Muscle layer of duodenum (tissue), 2 donors: ENCODE measurements around the gene CPSF7.
"Not testable (repeated sequence)": the region's sequence is repeated elsewhere in the genome, so short reads cannot be mapped to it uniquely, and the experiment has no call there.

ENCODE experiments used
- H3K27ac ChIP-seq: one replicate; pipeline ENCODE4 v1.7.0; 2013; ENCODE audit warnings: mild to moderate bottlenecking, low read length
- H3K27me3 ChIP-seq: one replicate; pipeline ENCODE4 v1.7.0; 2013; ENCODE audit warnings: low read depth, mild to moderate bottlenecking, control low read depth, low read length
- H3K36me3 ChIP-seq, 2 donors: one replicate each; pipeline ENCODE4 v1.7.0; 2013; ENCODE audit warnings: low read length in 2 of 2, control low read depth in 1 of 2, mild to moderate bottlenecking in 1 of 2; ENCODE audit not compliant: insufficient read depth in 2 of 2, control insufficient read depth in 1 of 2
- H3K4me1 ChIP-seq, 2 donors: one replicate each; pipeline ENCODE4 v1.7.0; 2013; ENCODE audit warnings: low read length in 2 of 2, mild to moderate bottlenecking in 2 of 2, control low read depth in 1 of 2, moderate library complexity in 1 of 2; ENCODE audit not compliant: insufficient read depth in 2 of 2, control insufficient read depth in 1 of 2
- H3K4me3 ChIP-seq, 2 donors: one replicate each; pipeline ENCODE4 v1.7.0; 2013; ENCODE audit warnings: low read length in 2 of 2, low read depth in 1 of 2, mild to moderate bottlenecking in 1 of 2
- H3K9me3 ChIP-seq, 2 donors: one replicate each; pipeline ENCODE4 v1.7.0; 2013; ENCODE audit warnings: low read length in 2 of 2, control low read depth in 1 of 2, mild to moderate bottlenecking in 1 of 2; ENCODE audit not compliant: control insufficient read depth in 1 of 2
- donor health status: healthy.

Gene CPSF7

DNA sequence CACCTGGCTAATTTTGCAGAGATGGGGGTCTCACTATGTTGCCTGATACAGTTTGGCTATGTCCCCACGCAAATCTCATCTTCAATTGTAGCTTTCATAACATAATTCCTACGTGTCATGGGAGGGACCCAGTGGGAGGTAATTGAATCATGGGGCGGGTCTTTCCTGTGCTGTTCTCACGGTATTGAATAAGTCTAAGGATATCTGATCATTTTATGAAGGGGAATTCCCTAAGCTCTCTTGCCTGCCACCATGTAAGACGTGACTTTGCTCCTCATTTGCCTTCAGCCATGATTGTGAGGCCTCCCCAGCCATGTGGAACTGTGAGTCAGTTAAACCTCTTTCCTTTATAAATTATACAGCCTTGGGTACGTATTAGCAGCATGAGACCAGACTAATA, 37.8 kb upstream of the CPSF7 start:
- peaks cover 4 to 12% of the 10 kb centered on the region in 2 donors for H3K36me3 ChIP-seq
- not testable (repeated sequence) for H3K9me3 ChIP-seq, H3K4me1 ChIP-seq, H3K27me3 ChIP-seq, H3K27ac ChIP-seq, H3K4me3 ChIP-seq

- no peaks in the 10 kb centered on the region for H3K27me3 ChIP-seq
- no peak overlapping the region for H3K4me3 ChIP-seq
- H3K36me3 ChIP-seq: peaks cover 0 to 3% of the 10 kb centered on the region in 2 donors
- H3K4me1 ChIP-seq: peaks cover 0 to 19% of the 10 kb centered on the region in 2 donors
- H3K9me3 ChIP-seq: no peaks in the 10 kb centered on the region
- H3K27ac ChIP-seq: peak overlapping the region; percentile 24
Measured at GRCh38 chr11:61460986-61461385, 31.2 kb upstream of the CPSF7 start.

GRCh38 chr11:61460474-61460881, 30.7 kb upstream of the CPSF7 start:
- Histone ChIP-seq H3K27ac (peak overlapping the region; percentile 24), H3K9me3 (no peaks in the 10 kb centered on the region), H3K4me3 (no peak overlapping the region), H3K27me3 (no peaks in the 10 kb centered on the region), H3K36me3 (peaks cover 0 to 3% of the 10 kb centered on the region in 2 donors), H3K4me1 (peaks cover 0 to 19% of the 10 kb centered on the region in 2 donors)

GRCh38 chr11:61454520-61454919, 24.7 kb upstream of the CPSF7 start:
- Histone ChIP-seq H3K36me3 (peaks cover 0 to 7% of the 10 kb centered on the region in 2 donors), H3K27ac (peak overlapping the region; percentile 72), H3K27me3 (no peaks in the 10 kb centered on the region)

DNA sequence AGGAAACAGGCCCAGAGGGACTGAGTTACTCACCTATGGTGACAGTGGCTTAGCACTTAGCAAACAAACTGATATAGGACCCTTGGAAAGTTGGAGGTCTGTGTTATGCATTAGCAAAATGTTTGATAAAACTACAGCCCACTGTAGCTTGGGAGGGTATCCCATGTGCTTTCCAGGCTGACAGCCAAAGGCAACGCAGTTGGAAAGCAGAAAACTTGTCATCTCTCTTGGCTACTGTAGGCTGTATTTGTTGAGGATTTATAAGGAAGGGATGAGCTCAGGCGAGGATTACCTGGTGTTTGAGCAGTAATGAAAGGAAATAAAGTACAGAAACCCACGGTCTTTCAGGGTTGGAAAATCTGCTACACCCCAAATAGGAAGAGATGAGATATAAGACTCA, 23.9 kb upstream of the CPSF7 start:
- no peaks in the 10 kb centered on the region for H3K27me3 ChIP-seq
- no peaks in the 10 kb centered on the region for H3K9me3 ChIP-seq
- peak overlapping the region; percentile 72 for H3K27ac ChIP-seq
- no peak overlapping the region for H3K4me3 ChIP-seq
- peaks cover 11 to 34% of the 10 kb centered on the region in 2 donors for H3K4me1 ChIP-seq
- H3K36me3 ChIP-seq: peaks cover 2 to 7% of the 10 kb centered on the region in 2 donors

More at GRCh38 chr11:61454520-61454919, 24.7 kb upstream of the CPSF7 start:
- no peaks in the 10 kb centered on the region for H3K9me3 ChIP-seq
- H3K4me3 ChIP-seq: no peak overlapping the region
- H3K4me1 ChIP-seq: peaks cover 11 to 25% of the 10 kb centered on the region in 2 donors

DNA sequence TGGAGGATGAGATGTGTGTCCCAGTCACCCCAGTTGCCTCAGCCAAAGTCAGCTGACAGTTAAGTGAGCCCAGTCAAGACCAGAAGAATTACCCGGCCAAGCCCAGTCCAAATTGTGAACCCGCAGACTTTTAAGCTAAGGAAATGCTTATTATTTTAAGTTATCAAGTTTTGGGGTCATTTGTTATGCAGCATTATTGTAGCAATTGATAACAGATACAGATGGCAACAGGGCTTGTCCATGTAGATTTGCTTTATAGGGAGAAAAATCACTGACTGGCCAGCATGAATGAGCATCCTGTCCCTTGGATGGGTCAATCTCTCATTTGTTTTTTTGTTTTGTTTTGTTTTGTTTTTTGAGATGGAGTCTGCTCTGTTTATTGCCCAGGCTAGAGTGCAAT, 23.1 kb upstream of the CPSF7 start:
- Histone ChIP-seq H3K9me3 (no peaks in the 10 kb centered on the region), H3K4me3 (no peak overlapping the region), H3K27me3 (no peaks in the 10 kb centered on the region), H3K27ac (no peak overlapping the region), H3K4me1 (peaks cover 11 to 40% of the 10 kb centered on the region in 2 donors), H3K36me3 (peaks cover 7 to 11% of the 10 kb centered on the region in 2 donors)

DNA sequence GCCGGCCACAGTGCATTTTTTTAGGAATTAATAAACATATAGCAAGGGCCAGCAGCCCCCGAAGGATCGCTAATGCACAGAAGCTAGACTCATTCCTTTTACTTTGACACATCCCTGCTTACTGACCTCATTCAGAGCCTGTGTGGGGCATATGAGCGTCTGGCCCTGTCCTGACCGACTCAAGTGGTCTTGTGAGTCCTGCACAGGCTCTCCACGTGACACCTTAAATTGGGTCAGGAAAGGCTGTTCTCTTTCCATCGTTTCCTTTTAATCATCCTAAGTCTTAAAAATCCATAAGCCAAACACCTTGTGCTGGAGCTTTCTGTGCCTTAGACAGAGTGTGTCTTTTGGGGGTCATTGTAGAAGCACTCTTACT, 18.8 kb upstream of the CPSF7 start:
- Histone ChIP-seq H3K27ac (peak overlapping the region; percentile 75), H3K4me3 (peak overlapping the region in 1 of 2 donors; percentile 4), H3K9me3 (no peaks in the 10 kb centered on the region), H3K27me3 (no peaks in the 10 kb centered on the region), H3K36me3 (peaks cover 21 to 27% of the 10 kb centered on the region in 2 donors), H3K4me1 (peaks cover 1 to 43% of the 10 kb centered on the region in 2 donors)

- H3K9me3 ChIP-seq: no peaks in the 10 kb centered on the region
- peaks cover 21 to 27% of the 10 kb centered on the region in 2 donors for H3K36me3 ChIP-seq
- peak overlapping the region in 1 of 2 donors; percentile 4 for H3K4me3 ChIP-seq
- H3K27ac ChIP-seq: peak overlapping the region; percentile 75
- H3K27me3 ChIP-seq: no peaks in the 10 kb centered on the region
- H3K4me1 ChIP-seq: peaks cover 0 to 40% of the 10 kb centered on the region in 2 donors
Measured at GRCh38 chr11:61447601-61448551, 18.1 kb upstream of the CPSF7 start.

DNA sequence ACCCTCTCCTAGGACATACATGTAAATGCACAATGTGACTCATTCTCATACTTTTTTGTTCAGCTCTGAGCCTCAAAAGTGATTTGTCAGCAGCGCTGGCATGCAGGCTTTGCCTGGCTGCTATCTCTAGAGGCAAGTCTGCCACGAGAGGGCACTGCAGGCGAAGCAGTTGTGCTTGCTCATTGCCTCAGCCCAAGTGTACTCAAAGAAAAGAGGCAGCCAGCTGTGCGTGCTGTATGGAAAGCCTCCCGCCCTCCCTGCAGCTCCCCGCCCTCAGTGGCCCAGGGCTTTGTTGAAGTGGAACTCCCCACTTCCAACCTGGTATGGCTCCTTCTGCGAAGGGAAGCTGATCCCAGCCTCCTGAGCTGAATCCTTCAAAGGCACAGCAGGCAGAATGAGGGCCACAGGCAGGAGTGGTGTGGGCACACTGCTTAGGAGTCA, 16.5 kb upstream of the CPSF7 start:
- Histone ChIP-seq H3K27me3 (no peaks in the 10 kb centered on the region), H3K36me3 (peaks cover 27 to 30% of the 10 kb centered on the region in 2 donors), H3K27ac (peak overlapping the region; percentile 65), H3K4me3 (no peak overlapping the region), H3K9me3 (no peaks in the 10 kb centered on the region), H3K4me1 (peaks cover 0 to 40% of the 10 kb centered on the region in 2 donors)

- Histone ChIP-seq H3K4me1 (peaks cover 0 to 36% of the 10 kb centered on the region in 2 donors), H3K4me3 (no peak overlapping the region), H3K9me3 (no peaks in the 10 kb centered on the region), H3K27ac (no peak overlapping the region), H3K36me3 (peaks cover 27 to 32% of the 10 kb centered on the region in 2 donors), H3K27me3 (no peaks in the 10 kb centered on the region)
Measured at GRCh38 chr11:61445516-61445915, 15.7 kb upstream of the CPSF7 start.

DNA sequence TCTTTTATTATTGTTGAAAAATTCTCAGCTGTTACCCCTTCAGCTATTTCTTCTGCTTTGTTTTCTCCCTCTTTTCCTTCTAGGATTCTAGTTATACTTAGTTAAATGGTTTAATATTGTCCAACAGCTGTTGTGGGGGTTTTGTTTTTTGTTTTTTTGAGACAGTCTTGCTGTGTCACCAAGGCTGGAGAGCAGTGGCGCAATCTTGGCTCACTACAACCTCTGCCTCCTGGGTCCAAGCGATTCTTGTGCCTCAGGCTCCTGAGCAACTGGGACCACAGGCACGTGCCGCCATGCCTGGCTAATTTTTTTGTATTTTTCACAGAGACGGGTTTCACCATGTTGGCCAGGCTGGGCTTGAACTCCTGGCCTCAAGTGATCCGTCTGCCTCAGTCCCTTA, 12.8 kb upstream of the CPSF7 start:
- Histone ChIP-seq H3K27ac (no peak overlapping the region), H3K36me3 (peaks cover 36 to 59% of the 10 kb centered on the region in 2 donors), H3K4me1 (peaks cover 0 to 18% of the 10 kb centered on the region in 2 donors), H3K4me3 (no peak overlapping the region), H3K9me3 (no peaks in the 10 kb centered on the region), H3K27me3 (no peaks in the 10 kb centered on the region)
